SH-SY5Y (cell line): ENCODE measurements around the gene TRIM62.

ENCODE experiments used
- GATA2 ChIP-seq: IDR thresholded peaks from 2 replicates; pipeline ENCODE4 v1.6.1; 2011; ENCODE audit warnings: mild to moderate bottlenecking, low read depth, low read length
- GATA3 ChIP-seq: IDR thresholded peaks from 2 replicates; pipeline ENCODE4 v1.6.1; 2011; ENCODE audit warnings: low read depth, mild to moderate bottlenecking, low read length, moderate library complexity

The TRIM62 gene

DNA sequence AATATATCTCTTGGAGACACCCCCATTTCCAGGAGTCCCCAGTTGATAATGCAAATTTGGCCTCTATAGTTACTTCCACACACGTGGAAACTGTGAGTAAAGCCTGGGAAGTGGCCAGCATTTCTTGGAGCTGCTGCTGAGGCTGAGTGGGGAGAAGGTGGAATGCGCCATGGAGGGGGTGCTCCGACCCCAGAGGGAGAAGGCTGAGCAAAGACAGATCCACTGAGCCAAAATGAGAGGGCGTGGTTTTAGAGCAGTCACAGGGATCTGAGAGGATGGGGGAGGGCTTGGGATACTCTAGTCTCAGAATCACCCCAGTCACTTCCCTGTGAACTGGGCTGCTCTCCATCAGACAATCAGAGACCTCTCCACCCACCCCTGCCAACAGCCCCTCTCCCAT is 38.7 kb downstream of the TRIM62 start:
- TF ChIP-seq GATA2 (no peak), GATA3 (no peak)

DNA sequence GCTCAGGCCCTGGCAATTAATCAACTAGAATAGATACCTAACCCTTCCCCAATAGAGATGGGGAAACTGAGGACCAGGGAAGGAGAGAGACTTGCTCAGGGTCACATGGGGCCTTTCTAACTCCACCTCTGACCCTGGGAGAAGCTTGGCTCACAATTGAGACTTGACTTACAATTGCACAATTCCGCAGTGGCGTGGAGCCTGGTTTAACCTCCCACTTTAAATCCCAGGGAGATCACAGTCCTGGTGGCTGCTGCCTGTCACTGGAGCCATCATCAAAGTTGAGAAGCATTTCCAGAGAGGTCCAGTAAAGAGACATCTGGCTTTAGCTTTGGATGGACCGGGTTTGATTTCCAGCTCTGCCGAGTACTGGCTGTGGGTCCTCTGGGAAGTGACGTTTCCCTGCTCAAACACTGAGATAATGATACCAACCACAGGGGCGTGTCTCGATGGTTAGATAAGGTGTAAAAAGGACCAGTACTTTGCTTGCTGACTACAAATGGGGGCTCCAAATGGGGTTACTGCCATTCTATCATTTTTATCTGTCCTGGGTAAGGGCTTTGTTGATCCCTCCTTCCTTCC is 39.3 kb downstream of the TRIM62 start:
- TF ChIP-seq GATA3 = no peak
- no peak for TF ChIP-seq GATA2

DNA sequence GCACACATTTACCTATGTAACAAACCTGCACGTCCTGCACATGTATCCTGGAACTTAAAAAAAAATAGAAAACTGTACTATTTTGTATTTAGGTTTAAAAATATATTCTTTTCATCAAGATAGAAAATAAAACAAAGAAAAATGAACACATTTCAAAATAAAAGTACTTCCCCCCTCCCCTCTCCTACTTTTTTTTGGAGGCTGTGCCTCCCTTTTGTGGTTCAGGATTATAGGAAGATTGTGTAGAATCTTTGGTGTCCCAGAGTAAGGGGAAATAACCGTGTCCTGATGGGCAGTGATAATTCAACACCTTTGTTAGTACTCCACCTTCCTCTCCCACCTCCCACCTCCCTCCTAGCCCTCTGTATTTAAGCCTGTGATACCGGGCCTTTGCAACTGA is 40.1 kb downstream of the TRIM62 start:
- no peak for TF ChIP-seq GATA2
- TF ChIP-seq GATA3 = no peak

DNA sequence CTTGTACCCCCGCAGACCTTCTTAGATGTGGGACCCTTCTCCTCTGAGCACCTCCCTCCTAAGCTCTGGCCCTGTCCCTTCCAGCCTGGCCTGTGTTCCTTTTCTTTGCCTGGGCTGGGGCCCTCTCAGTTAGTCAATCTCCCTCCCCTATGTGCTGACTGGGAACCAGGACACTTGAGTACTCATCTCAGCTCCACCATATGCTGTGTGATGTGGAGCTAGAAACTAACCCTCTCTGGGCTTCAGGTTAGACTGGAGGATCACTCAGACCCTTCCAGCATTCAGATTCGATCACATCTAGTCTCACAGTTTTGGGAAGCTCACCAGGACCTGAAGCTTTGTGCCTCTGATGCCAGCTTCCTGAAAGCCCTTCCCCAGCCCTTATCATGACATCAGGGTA is 40.6 kb downstream of the TRIM62 start:
- peak; percentile 58; the same call in 1 of the 2 replicates for TF ChIP-seq GATA2
- no peak for TF ChIP-seq GATA3

DNA sequence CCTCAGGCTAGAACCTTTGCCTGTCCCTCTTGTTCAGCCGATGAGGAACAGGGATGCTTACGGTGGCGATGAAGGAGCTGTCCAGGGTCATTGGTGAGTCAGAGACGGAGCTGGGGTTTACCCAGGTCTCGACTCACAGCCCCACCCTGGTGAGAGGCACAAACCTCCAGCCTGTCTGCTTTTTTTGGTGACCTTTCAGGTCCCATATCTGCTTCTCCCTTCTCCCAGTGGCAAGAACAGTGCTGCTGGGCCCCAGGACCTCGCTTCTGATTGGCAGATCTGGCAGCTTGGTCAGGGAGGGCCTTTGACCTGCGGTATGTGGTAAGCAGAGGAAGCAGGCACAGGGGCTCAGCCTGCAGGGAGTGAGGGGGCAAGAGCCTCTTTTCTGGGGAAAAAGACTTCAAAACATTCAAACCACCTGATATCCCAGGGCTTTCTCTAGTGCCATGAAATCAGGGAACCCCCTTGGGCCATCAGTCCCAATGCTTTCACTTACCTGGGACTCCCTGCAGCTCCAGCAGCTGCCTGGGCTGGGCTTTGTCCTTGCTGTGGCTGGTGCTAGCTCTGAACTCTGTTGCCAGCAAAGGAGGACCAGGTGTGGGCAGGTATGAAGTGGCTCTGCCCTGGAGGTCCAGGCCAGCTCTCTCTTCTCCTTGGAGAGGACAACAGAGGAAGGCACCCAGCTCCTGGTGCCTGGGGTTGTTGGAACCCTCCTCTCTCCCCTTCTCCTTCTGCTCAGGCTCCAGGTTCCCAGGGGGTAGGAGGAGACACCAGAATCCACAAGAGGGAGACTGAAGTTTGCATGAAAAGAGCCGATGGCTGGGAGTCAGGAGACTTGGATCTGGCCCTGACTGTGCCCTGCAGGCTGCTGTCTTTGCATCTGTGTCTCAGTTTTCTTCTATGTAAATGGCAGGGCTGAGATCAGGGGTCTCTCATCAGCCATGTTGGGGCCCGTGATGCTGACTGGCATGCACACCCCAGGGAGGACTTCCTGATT is 41.4 kb downstream of the TRIM62 start:
- TF ChIP-seq GATA3 (no peak), GATA2 (no peak)

- TF ChIP-seq GATA2 (no peak), GATA3 (no peak)
Observed at GRCh38 chr1:33137800-33138199, 44.0 kb downstream of the TRIM62 start.

DNA sequence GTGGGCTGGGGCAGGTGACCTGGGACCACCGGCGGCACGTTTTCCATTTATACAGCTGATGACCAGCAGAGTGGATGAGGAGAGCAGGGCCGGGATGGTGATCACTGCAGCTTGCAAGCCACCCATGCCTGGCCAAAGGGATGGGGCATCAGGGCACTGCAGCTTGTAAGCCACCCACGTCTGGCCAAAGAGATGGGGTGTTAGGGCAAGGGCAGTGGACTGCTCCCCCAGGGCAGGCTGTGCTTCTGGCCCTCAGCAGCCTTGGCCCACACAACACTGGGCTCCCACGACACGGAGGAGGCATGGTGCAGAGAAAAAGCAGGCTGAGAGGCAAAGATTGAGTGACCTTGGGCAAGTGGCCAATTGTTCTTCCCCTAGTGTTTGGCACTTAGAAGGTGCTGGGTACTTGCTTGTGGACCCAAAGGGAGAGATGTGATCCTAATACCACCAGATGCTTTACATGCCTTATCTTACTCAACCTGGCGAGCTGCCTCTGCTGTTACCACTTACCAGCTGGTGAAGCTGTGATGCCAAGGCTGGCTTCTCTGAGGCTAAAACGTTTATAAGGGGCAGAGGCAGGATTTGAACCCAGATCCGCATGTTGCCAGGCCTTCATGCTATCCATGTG is 48.3 kb downstream of the TRIM62 start:
- TF ChIP-seq GATA2 (no peak), GATA3 (no peak)

- TF ChIP-seq GATA3 (no peak), GATA2 (no peak)
Observed at GRCh38 chr1:33132549-33132948, 49.3 kb downstream of the TRIM62 start.

GRCh38 chr1:33131191-33131590 is 50.7 kb downstream of the TRIM62 start:
- no peak for TF ChIP-seq GATA2
- no peak for TF ChIP-seq GATA3

- TF ChIP-seq GATA2 (no peak), GATA3 (no peak)
Observed at GRCh38 chr1:33130297-33130696, 51.5 kb downstream of the TRIM62 start.

DNA sequence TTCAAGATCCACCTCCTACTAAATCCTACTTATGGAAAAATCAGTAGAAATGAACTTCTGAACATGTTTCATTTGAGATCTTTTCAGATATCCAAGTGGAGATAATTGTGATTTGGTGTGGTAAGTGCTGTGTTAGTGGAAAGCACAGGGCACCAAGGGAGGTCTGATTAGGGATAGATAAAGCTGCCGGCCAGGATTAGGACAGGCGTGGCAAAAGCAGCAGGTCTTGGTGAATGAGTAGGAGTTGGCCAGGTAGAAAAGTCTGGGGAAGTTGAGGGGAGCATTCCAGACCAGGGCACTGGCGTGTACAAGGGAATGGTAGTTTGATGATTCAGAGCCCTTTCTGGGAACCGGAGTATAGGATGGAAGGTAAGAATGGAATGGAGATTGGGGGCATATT is 53.1 kb downstream of the TRIM62 start:
- TF ChIP-seq GATA3 (no peak), GATA2 (no peak)

DNA sequence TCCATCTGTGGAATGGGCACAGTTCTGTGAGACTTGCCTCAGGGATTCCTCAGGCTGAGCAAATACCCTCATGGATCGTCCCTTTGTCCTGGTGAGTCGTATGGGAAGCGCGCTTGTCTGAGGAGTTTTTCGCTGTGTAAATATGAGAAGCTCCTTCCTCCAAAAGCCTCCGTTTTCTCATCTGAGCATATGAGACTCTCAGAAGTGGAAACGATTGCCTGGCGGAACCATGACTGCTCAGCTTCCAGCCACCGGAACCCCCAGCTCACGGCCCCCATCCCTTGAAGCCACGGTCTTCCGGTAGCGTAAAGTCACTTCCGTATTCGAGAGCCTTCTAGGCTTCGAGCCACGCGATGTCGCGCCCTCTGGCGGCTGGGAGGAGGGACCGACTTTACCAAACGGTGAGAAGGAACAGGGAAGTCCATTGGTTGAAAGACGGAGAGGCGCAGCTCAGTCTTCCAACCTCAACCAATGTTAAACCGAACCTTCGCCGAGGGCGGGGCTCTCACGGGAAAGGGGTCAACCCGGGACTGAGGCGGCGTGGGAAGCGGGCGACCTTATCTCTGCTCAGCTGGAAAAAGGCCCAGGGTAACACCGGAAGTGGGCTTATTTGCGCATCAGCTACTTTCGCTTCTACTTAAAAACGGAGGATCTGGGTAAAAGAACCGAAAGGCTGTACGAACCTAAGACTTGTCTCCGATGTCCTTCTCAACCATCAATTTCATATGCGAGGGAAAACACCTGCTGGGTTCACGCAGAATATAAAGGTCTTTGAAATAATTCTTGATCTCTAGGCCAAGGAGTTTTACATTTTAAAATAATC is 54.6 kb downstream of the TRIM62 start:
- TF ChIP-seq GATA3 (no peak), GATA2 (peak; percentile 96)

- TF ChIP-seq GATA2 (no peak), GATA3 (no peak)
Observed at GRCh38 chr1:33126411-33127000, 55.3 kb downstream of the TRIM62 start.

GRCh38 chr1:33123266-33123665 is 58.6 kb downstream of the TRIM62 start:
- TF ChIP-seq GATA2 (no peak), GATA3 (no peak)

GRCh38 chr1:33122483-33123178 is 59.2 kb downstream of the TRIM62 start:
- TF ChIP-seq GATA2 (no peak), GATA3 (no peak)
